Liver (tissue), 9 donors: ENCODE data around the gene WDR59. TPM values are rescaled to one million over a fixed set of nuclear protein-coding genes. Genes with fewer than 3 reads are reported as not detected.

Experiments
- DNase-seq: peaks from one replicate; pipeline ENCODE4 v3.0.0-alpha.2; 2017; ENCODE audit warnings: low spot score
- H3K27ac ChIP-seq, 2 donors: one replicate each; pipeline ENCODE4 v1.7.0; 2013; ENCODE audit warnings: inconsistent platforms in 2 of 2, low read length in 2 of 2, control low read depth in 1 of 2, low read depth in 1 of 2, mild to moderate bottlenecking in 1 of 2
- H3K27me3 ChIP-seq, 4 donors: one replicate each; pipeline versions ENCODE4 v1.6.1 to v1.7.0; 2013; ENCODE audit warnings: low read length in 3 of 4, inconsistent platforms in 1 of 4, mild to moderate bottlenecking in 1 of 4, moderate library complexity in 1 of 4; ENCODE audit not compliant: control insufficient read depth in 4 of 4, insufficient read depth in 4 of 4
- H3K36me3 ChIP-seq, 4 donors: one replicate each; pipeline versions ENCODE4 v1.6.1 to v1.7.0; 2013; ENCODE audit warnings: low read length in 3 of 4, mild to moderate bottlenecking in 3 of 4, low read depth in 1 of 4, moderate library complexity in 1 of 4; ENCODE audit not compliant: control insufficient read depth in 4 of 4, insufficient read depth in 3 of 4
- H3K4me1 ChIP-seq, 4 donors: one replicate each; pipeline versions ENCODE4 v1.6.1 to v1.7.0; 2013; ENCODE audit warnings: low read length in 3 of 4, mild to moderate bottlenecking in 3 of 4, moderate library complexity in 1 of 4; ENCODE audit not compliant: control insufficient read depth in 4 of 4, insufficient read depth in 4 of 4
- H3K4me3 ChIP-seq, 3 donors: one replicate each; pipeline versions ENCODE4 v1.6.1 to v1.7.0; 2013; ENCODE audit warnings: low read length in 3 of 3, control low read depth in 1 of 3, low read depth in 1 of 3, mild to moderate bottlenecking in 1 of 3
- H3K9ac ChIP-seq, 2 donors: one replicate each; pipeline ENCODE4 v1.7.0; 2013; ENCODE audit warnings: low read length in 2 of 2, mild to moderate bottlenecking in 2 of 2, moderate library complexity in 2 of 2, control low read depth in 1 of 2, low read depth in 1 of 2
- H3K9me3 ChIP-seq, 4 donors: one replicate each; pipeline versions ENCODE4 v1.6.1 to v1.7.0; 2013; ENCODE audit warnings: low read length in 3 of 4; ENCODE audit not compliant: control insufficient read depth in 4 of 4
- FOXA1 ChIP-seq: IDR thresholded peaks from 2 replicates; pipeline ENCODE4 v1.6.1; 2016; ENCODE audit warnings: antibody characterized with exemption
- GABPA ChIP-seq, 2 donors: IDR thresholded peaks in 1 of 2; conservative IDR thresholded peaks in 1 of 2; 2 replicates each; pipeline ENCODE4 v1.6.1; 2016; ENCODE audit warnings: antibody characterized with exemption in 2 of 2, mild to moderate bottlenecking in 1 of 2, moderate library complexity in 1 of 2
- HNF4A ChIP-seq, 2 donors: conservative IDR thresholded peaks; 2 replicates each; pipeline ENCODE4 v1.6.1; 2016; ENCODE audit warnings: antibody characterized with exemption in 2 of 2, mild to moderate bottlenecking in 2 of 2
- HNF4G ChIP-seq: IDR thresholded peaks from 2 replicates; pipeline ENCODE4 v1.6.1; 2016; ENCODE audit warnings: antibody characterized with exemption
- NR2F2 ChIP-seq: IDR thresholded peaks from 2 replicates; pipeline ENCODE4 v1.6.1; 2016; ENCODE audit warnings: antibody characterized with exemption
- REST ChIP-seq: IDR thresholded peaks from 2 replicates; pipeline ENCODE4 v1.6.1; 2016; ENCODE audit warnings: antibody characterized with exemption, mild to moderate bottlenecking
- SP1 ChIP-seq: IDR thresholded peaks from 2 replicates; pipeline ENCODE4 v1.6.1; 2018; ENCODE audit warnings: antibody characterized with exemption, mild to moderate bottlenecking
- TAF1 ChIP-seq: conservative IDR thresholded peaks from 2 replicates; pipeline ENCODE4 v1.6.1; 2016; ENCODE audit warnings: antibody characterized with exemption, mild to moderate bottlenecking
- YY1 ChIP-seq: IDR thresholded peaks from 2 replicates; pipeline ENCODE4 v1.6.1; 2016; ENCODE audit warnings: antibody characterized with exemption, mild to moderate bottlenecking
- WGBS: extraction: QIAGEN DNeasy Blood & Tissue Kit; methylation state at CpG from one replicate; pipeline ENCODE4 v1.1.7; 2013; 5-methylcytosine and 5-hydroxymethylcytosine counted together
- polyA plus RNA-seq, 2 donors: library from polyadenylated mRNA; stranded (reverse) in 1 of 2; unstranded in 1 of 2; fragments of 200-250 nt in 1 of 2; fragments of >200 nt in 1 of 2; fragmentation: Nextera tagmentation in 1 of 2; extraction: Ambion mirVana in 1 of 2; gene quantifications; one replicate each; pipeline versions ENCODE4 v1.2.1 to v1.2.3, GENCODE V29; 2013 to 2015
- total RNA-seq, 2 donors: library from RNA; depleted of rRNA; stranded (reverse); fragments of >200 nt; gene quantifications; one replicate each; pipeline ENCODE4 v1.2.3, GENCODE V29; 2014
- TF ChIP-seq, protein P1 (sequence below): fragments of 150-350 bp; IDR thresholded peaks from 2 replicates; pipeline ENCODE4 v1.5.1; 2017; ENCODE audit warnings: improper control_type of control experiment, low read depth, low read length; ENCODE audit not compliant: missing input control
- TF ChIP-seq, protein P2 (sequence below): IDR thresholded peaks from 2 replicates; pipeline ENCODE4 v1.6.1; 2016; ENCODE audit warnings: antibody characterized with exemption
- donor health status: healthy.
- donor health status: healthy.
- donor health status: healthy.
- donor health status: healthy.
- donor health status: healthy.

The WDR59 gene
- total and polyA plus RNA-seq, 4 donors, result 14.1 to 30.3 (median 23.7) TPM

- TF ChIP-seq, protein P1, sequence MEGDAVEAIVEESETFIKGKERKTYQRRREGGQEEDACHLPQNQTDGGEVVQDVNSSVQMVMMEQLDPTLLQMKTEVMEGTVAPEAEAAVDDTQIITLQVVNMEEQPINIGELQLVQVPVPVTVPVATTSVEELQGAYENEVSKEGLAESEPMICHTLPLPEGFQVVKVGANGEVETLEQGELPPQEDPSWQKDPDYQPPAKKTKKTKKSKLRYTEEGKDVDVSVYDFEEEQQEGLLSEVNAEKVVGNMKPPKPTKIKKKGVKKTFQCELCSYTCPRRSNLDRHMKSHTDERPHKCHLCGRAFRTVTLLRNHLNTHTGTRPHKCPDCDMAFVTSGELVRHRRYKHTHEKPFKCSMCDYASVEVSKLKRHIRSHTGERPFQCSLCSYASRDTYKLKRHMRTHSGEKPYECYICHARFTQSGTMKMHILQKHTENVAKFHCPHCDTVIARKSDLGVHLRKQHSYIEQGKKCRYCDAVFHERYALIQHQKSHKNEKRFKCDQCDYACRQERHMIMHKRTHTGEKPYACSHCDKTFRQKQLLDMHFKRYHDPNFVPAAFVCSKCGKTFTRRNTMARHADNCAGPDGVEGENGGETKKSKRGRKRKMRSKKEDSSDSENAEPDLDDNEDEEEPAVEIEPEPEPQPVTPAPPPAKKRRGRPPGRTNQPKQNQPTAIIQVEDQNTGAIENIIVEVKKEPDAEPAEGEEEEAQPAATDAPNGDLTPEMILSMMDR, result no peak
- TF ChIP-seq TAF1, result no peak
- TF ChIP-seq SP1, result no peak
- TF ChIP-seq, protein P2, sequence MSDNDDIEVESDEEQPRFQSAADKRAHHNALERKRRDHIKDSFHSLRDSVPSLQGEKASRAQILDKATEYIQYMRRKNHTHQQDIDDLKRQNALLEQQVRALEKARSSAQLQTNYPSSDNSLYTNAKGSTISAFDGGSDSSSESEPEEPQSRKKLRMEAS, result no peak
- no peak for TF ChIP-seq YY1
- no peak overlapping the region for H3K4me3 ChIP-seq
- H3K9ac ChIP-seq, result no peak overlapping the region
- H3K4me1 ChIP-seq, result peaks cover 0 to 2% (median 1%) of the 10 kb centered on the region in 4 donors
- WGBS, result 72% methylated on average over 3 of the region's 3 CpGs
- no peak for DNase-seq
- H3K9me3 ChIP-seq, result no peaks in the 10 kb centered on the region
- H3K36me3 ChIP-seq, result no peaks in the 10 kb centered on the region
- no peaks in the 10 kb centered on the region for H3K27me3 ChIP-seq
- no peak overlapping the region for H3K27ac ChIP-seq
Measured at GRCh38 chr16:75024182-75024581, 39.3 kb upstream of the WDR59 start.

DNA sequence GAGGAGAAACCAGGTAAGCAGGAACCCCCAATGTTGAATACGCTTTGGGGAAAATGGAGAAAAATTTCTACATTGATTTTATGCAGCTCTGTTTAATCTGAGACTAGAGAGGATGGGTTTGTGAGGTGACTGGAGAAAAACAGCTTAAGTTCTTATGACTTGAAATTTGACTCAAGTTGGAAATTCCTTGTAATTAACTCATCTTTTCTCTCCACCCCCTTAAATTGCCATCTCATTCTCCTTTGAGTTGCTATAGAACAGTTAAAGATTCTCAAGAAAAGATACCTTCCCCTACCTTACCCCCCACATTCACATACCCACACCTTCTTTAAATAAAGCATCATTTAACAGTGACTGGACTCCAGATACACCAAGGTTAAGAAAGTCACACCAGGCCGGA lies 38.1 kb upstream of the WDR59 start:
- H3K4me1 ChIP-seq, result peaks cover 0 to 2% (median 1%) of the 10 kb centered on the region in 4 donors
- 97% methylated on average over 2 of the region's 2 CpGs for WGBS
- no peaks in the 10 kb centered on the region for H3K9me3 ChIP-seq
- H3K27ac ChIP-seq, result no peak overlapping the region
- no peaks in the 10 kb centered on the region for H3K36me3 ChIP-seq
- no peak overlapping the region for H3K4me3 ChIP-seq
- no peak overlapping the region for H3K9ac ChIP-seq
- no peak for DNase-seq
- no peaks in the 10 kb centered on the region for H3K27me3 ChIP-seq
- TF ChIP-seq NR2F2 (no peak), FOXA1 (no peak), HNF4G (no peak), HNF4A (conservative IDR thresholded peaks at IDR 0.05) (no peak), TAF1 (no peak), REST (no peak)
- TF ChIP-seq, protein P1, result no peak

DNA sequence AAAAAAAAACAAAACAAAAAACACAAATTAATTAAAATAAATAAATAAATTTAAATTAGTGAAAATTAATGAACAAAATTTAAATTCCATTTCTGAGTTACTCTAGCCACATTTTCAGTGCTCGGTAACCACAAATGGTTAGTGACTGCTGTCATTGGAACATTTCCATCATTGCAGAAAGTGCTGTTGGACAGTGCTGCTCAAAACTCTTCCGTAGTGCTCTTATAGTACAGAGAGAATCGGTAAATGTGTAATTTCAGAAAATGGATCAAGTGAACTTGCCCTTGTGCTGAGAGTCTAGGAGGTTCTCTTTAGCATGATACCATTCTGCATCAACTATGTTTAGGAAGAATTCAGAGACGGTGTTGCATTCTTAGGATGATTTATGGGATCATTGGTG lies 37.6 kb upstream of the WDR59 start:
- Histone ChIP-seq H3K27me3 (no peaks in the 10 kb centered on the region), H3K9me3 (no peaks in the 10 kb centered on the region), H3K9ac (no peak overlapping the region), H3K4me1 (peaks cover 0 to 2% (median 1%) of the 10 kb centered on the region in 4 donors), H3K36me3 (no peaks in the 10 kb centered on the region), H3K4me3 (no peak overlapping the region), H3K27ac (no peak overlapping the region)
- no peak for DNase-seq
- no peak for TF ChIP-seq HNF4A (conservative IDR thresholded peaks at IDR 0.05)
- TF ChIP-seq NR2F2, result no peak
- TF ChIP-seq GABPA (IDR thresholded peaks at IDR 0.05 in 1 of 2, conservative IDR thresholded peaks at IDR 0.05 in 1 of 2), result no peak
- WGBS, result 98% methylated on average over 4 of the region's 4 CpGs
